GM12878 (cell line): Measurements from ENCODE around the gene NOL3. TPM values are rescaled to one million over a fixed set of nuclear protein-coding genes. Genes with fewer than 3 reads are reported as not detected.

Experiments
- ATAC-seq: fragments of 200-7000 bp; cut with Tn5 transposase; 3 replicates; pipeline ENCODE4 v1.9.1; 2020; ENCODE audit warnings: mild to moderate bottlenecking, moderate library complexity
- BruUV-seq: library from RNA; stranded (reverse); fragments of 400-500 nt; replicated peaks from 2 replicates; lab custom pipeline; 2021; lab: Mats Ljungman, UMichigan
- CTCF ChIA-PET: fragments of 300-600 bp; sonication (Branson Sonifier 250); formaldehyde crosslinking; extraction: SDS; loops from one replicate; lab custom pipeline; 2021; ENCODE audit warnings: inconsistent platforms; lab: Yijun Ruan, JAX
- POLR2A ChIA-PET: fragments of 350-600 bp; formaldehyde crosslinking; extraction: SDS; loops from one replicate; lab custom pipeline; 2021; ENCODE audit warnings: inconsistent platforms; lab: Charles Lee
- RAD21 ChIA-PET: fragments of 300-600 bp; sonication (Branson Sonifier 250); formaldehyde crosslinking; loops from one replicate; lab custom pipeline; 2023; ENCODE audit warnings: antibody characterized with exemption; ENCODE audit not compliant: unreplicated experiment; lab: Charles Lee
- SMC1A ChIA-PET: fragments of 300-600 bp; sonication (Branson Sonifier 250); formaldehyde crosslinking; loops from one replicate; lab custom pipeline; 2023; ENCODE audit not compliant: unreplicated experiment, uncharacterized antibody; lab: Charles Lee
- DNase-seq: peaks from one replicate; pipeline ENCODE4 v3.0.0-alpha.2; 2011; ENCODE audit warnings: low read depth, low spot score
- FAIRE-seq: peaks from 3 replicates; lab custom pipeline; 2011; peaks lifted over from hg19 to GRCh38; lab: Jason Lieb, UNC
- H2AFZ ChIP-seq: 2 replicates; pipeline ENCODE4 v1.6.0; 2011; ENCODE audit warnings: low read depth, low read length, control low read depth; ENCODE audit not compliant: control insufficient read depth
- H3K27ac ChIP-seq: 2 replicates; pipeline ENCODE4 v1.5.1; 2011; ENCODE audit warnings: control low read depth; ENCODE audit not compliant: control insufficient read depth, insufficient read depth
- H3K27me3 ChIP-seq, 2 experiments: replicated peaks in 1 of 2; 2 replicates each; pipeline versions ENCODE4 v1.6.0 to v1.6.1; 2011; ENCODE audit warnings: low read length in 1 of 2; ENCODE audit not compliant: control insufficient read depth in 2 of 2, insufficient read depth in 2 of 2
- H3K36me3 ChIP-seq, 2 experiments: 2 replicates each; pipeline ENCODE4 v1.5.1; 2011; ENCODE audit warnings: low read length in 1 of 2; ENCODE audit not compliant: control insufficient read depth in 2 of 2, insufficient read depth in 2 of 2
- H3K4me1 ChIP-seq: 2 replicates; pipeline ENCODE4 v1.6.1; 2011; ENCODE audit warnings: mild to moderate bottlenecking, low read length, moderate library complexity, mixed read lengths; ENCODE audit not compliant: control insufficient read depth, insufficient read depth
- H3K4me2 ChIP-seq: 2 replicates; pipeline ENCODE4 v1.6.0; 2011; ENCODE audit warnings: control low read depth; ENCODE audit not compliant: control insufficient read depth, insufficient read depth
- H3K4me3 ChIP-seq: fragments of 200-600 bp; sonication (generic); 2 replicates; pipeline ENCODE4 v1.5.1; 2016
- H3K79me2 ChIP-seq: 2 replicates; pipeline ENCODE4 v1.6.0; 2011; ENCODE audit warnings: low read length; ENCODE audit not compliant: control insufficient read depth, insufficient read depth
- H3K9ac ChIP-seq: 2 replicates; pipeline ENCODE4 v1.8.0; 2011; ENCODE audit warnings: low read length, control low read depth, mixed read lengths; ENCODE audit not compliant: control insufficient read depth, insufficient read depth
- H3K9me3 ChIP-seq: replicated peaks from 3 replicates; pipeline ENCODE4 v1.5.1; 2011; ENCODE audit warnings: mild to moderate bottlenecking, low read length; ENCODE audit not compliant: control insufficient read depth, insufficient read depth
- H4K20me1 ChIP-seq: 2 replicates; pipeline ENCODE4 v1.6.0; 2011; ENCODE audit not compliant: control insufficient read depth, insufficient read depth
- ATF2 ChIP-seq: IDR thresholded peaks from 2 replicates; pipeline ENCODE4 v1.6.1; 2012; ENCODE audit warnings: low read length, inconsistent platforms
- BACH1 ChIP-seq: fragments of 450-650 bp; IDR thresholded peaks from 2 replicates; pipeline ENCODE4 v1.6.1; 2017; ENCODE audit warnings: mild to moderate bottlenecking, borderline replicate concordance
- BCL11A ChIP-seq: IDR thresholded peaks from 2 replicates; pipeline ENCODE4 v1.6.1; 2011; ENCODE audit warnings: low read depth, low read length
- CTCF ChIP-seq, 3 experiments: IDR thresholded peaks in 2 of 3; conservative IDR thresholded peaks in 1 of 3; 2 replicates each; pipeline ENCODE4 v1.5.1; 2011; ENCODE audit warnings: low read depth in 3 of 3, low read length in 3 of 3, mild to moderate bottlenecking in 3 of 3, control low read depth in 2 of 3, moderate library complexity in 2 of 3, inconsistent platforms in 1 of 3, mixed read lengths in 1 of 3; ENCODE audit not compliant: control insufficient read depth in 2 of 3, insufficient read depth in 1 of 3; ENCODE audit errors: extremely low read depth in 1 of 3
- EP300 ChIP-seq, 2 experiments: fragments of 150-350 bp in 1 of 2; IDR thresholded peaks; 2 replicates each; pipeline ENCODE4 v1.6.1; 2011 to 2012; ENCODE audit warnings: low read depth in 2 of 2, low read length in 2 of 2, borderline replicate concordance in 1 of 2, improper control_type of control experiment in 1 of 2, inconsistent platforms in 1 of 2; ENCODE audit not compliant: control insufficient read depth in 1 of 2
- ESRRA ChIP-seq: IDR thresholded peaks from 2 replicates; pipeline ENCODE4 v1.6.1; 2012; ENCODE audit warnings: mild to moderate bottlenecking, low read length, improper control_type of control experiment
- HCFC1 ChIP-seq: fragments of 150-350 bp; IDR thresholded peaks from 2 replicates; pipeline ENCODE4 v1.6.1; 2014; ENCODE audit warnings: low read length
- HSF1 ChIP-seq: fragments of 150-350 bp; IDR thresholded peaks from 2 replicates; pipeline ENCODE4 v1.6.1; 2014; ENCODE audit warnings: mild to moderate bottlenecking, low read depth, low read length
- IRF3 ChIP-seq: fragments of 450-650 bp; IDR thresholded peaks from 2 replicates; pipeline ENCODE4 v1.6.1; 2014; ENCODE audit warnings: mild to moderate bottlenecking
- KDM1A ChIP-seq: fragments of 200-600 bp; sonication (generic); IDR thresholded peaks from 2 replicates; pipeline ENCODE4 v1.6.1; 2016; ENCODE audit warnings: borderline replicate concordance
- MEF2A ChIP-seq: IDR thresholded peaks from 2 replicates; pipeline ENCODE4 v1.6.1; 2011; ENCODE audit warnings: low read depth, mild to moderate bottlenecking, low read length, moderate library complexity; ENCODE audit not compliant: insufficient read depth
- SIN3A ChIP-seq: IDR thresholded peaks from 2 replicates; pipeline ENCODE4 v1.6.1; 2012; ENCODE audit warnings: low read depth, low read length, improper control_type of control experiment
- ZBTB33 ChIP-seq: fragments of 450-650 bp; IDR thresholded peaks from 2 replicates; pipeline ENCODE4 v1.6.1; 2017; ENCODE audit warnings: mild to moderate bottlenecking
- WGBS: methylation state at CpG from one replicate; pipeline ENCODE4 v1.1.6; 2016; ENCODE audit warnings: low lambda C conversion rate; ENCODE audit not compliant: insufficient replicate concordance, insufficient coverage; ENCODE audit errors: missing lambda C conversion rate; 5-methylcytosine and 5-hydroxymethylcytosine counted together
- in situ Hi-C: fragments of 300-500 bp; cut with MboI; formaldehyde crosslinking; loops from 9 replicates; pipeline ENCODE4 v1.14.3; 2018; ENCODE audit warnings: mixed read lengths
- intact Hi-C: fragments of 100-400 bp; cut with micrococcal nuclease; formaldehyde crosslinking; loops from one replicate; pipeline ENCODE4 v1.14.2; 2022; ENCODE audit not compliant: unreplicated experiment
- polyA plus RNA-seq, 11 experiments: library from polyadenylated mRNA; depleted of rRNA in 4 of 11; unstranded in 6 of 11; stranded (reverse) in 5 of 11; fragments of >200 nt; fragmentation: Nextera tagmentation in 4 of 11; fragmentation: Illumina TruSeq in 1 of 11; extraction: Ambion mirVana in 4 of 11; extraction: Trizol in 1 of 11; gene quantifications; 1 replicate in 1 of 11; 2 replicates in 10 of 11; pipeline versions ENCODE4 v1.2.1 to v1.2.3, GENCODE V29; 2011 to 2016; ENCODE audit warnings: inconsistent platforms in 2 of 11, missing spikeins in 2 of 11, low read depth in 1 of 11
- total RNA-seq, 4 experiments: library from RNA; depleted of rRNA in 3 of 4; stranded (reverse); fragments of >200 nt in 3 of 4; fragmentation: Illumina TruSeq in 1 of 4; extraction: Trizol in 1 of 4; gene quantifications; 2 replicates each; pipeline versions ENCODE4 v1.2.1 to v1.2.3, GENCODE V29; 2013 to 2021
- TF ChIP-seq, protein P1 (sequence below): fragments of 450-650 bp; IDR thresholded peaks from 2 replicates; pipeline ENCODE4 v1.6.1; 2017; ENCODE audit warnings: mild to moderate bottlenecking, low read depth, inconsistent platforms; ENCODE audit not compliant: poor library complexity, severe bottlenecking

The NOL3 gene
- total and polyA plus RNA-seq, 10 of the 15 experiments (the other 5 are each of a cell fraction or from before 2014, with no cell fraction given) = 0.31 to 18.4 (median 2.7) TPM

DNA sequence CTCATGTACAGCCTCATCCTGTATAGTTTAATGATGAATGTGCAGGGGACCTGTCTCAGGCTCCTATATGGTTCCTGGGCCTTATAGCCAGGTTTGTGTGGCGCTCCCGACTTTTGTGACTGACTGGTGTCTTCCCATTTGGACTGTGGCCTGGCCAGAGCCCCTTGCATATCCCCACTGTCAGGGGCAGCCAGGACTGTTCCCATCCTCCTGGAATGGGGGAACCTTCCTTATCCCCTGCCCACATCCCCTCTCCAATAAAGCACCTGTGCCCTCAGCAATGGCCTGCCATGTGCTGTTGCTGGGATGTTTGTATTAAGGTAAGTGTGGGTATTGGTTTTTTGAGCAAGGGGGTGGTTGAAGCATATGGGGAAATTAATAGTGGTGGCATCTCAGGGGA lies 22.1 kb upstream of the NOL3 start:
- BruUV-seq = no TSS peak
- DNase-seq = no peak
- no peak for FAIRE-seq
- peaks cover 19 to 23% of the 10 kb centered on the region in 2 experiments; a peak in 3 of 4 replicates for H3K36me3 ChIP-seq
- H3K9me3 ChIP-seq = no peaks in the 10 kb centered on the region
- ChIA-PET RAD21 (no interaction called here), SMC1A (no interaction called here), POLR2A (no interaction called here), CTCF (no interaction called here)
- H3K27me3 ChIP-seq = no peaks in the 10 kb centered on the region
- no peaks in the 10 kb centered on the region; the same call in 1 of the 2 replicates for H3K4me1 ChIP-seq
- no peak overlapping the region for H3K9ac ChIP-seq
- ATAC-seq = no peak
- intact Hi-C loops (no loop called here), in situ Hi-C loops (no loop called here)
- no peak overlapping the region for H3K4me3 ChIP-seq
- WGBS = 100% methylated on average over 2 of the region's 2 CpGs
- no peak overlapping the region for H3K27ac ChIP-seq
- no peaks in the 10 kb centered on the region for H4K20me1 ChIP-seq
- no peaks in the 10 kb centered on the region for H3K79me2 ChIP-seq
- no peak overlapping the region for H3K4me2 ChIP-seq
- H2AFZ ChIP-seq = no peak overlapping the region
- no peak for TF ChIP-seq BACH1
- no peak for TF ChIP-seq SIN3A
- no peak for TF ChIP-seq HCFC1
- TF ChIP-seq EP300 (IDR thresholded peaks at IDR 0.05; ENCODE audit: borderline replicate concordance in 1 of 2, control insufficient read depth in 1 of 2, low read depth in 2 of 2, low read length in 2 of 2) = no peak
- TF ChIP-seq, protein P1, sequence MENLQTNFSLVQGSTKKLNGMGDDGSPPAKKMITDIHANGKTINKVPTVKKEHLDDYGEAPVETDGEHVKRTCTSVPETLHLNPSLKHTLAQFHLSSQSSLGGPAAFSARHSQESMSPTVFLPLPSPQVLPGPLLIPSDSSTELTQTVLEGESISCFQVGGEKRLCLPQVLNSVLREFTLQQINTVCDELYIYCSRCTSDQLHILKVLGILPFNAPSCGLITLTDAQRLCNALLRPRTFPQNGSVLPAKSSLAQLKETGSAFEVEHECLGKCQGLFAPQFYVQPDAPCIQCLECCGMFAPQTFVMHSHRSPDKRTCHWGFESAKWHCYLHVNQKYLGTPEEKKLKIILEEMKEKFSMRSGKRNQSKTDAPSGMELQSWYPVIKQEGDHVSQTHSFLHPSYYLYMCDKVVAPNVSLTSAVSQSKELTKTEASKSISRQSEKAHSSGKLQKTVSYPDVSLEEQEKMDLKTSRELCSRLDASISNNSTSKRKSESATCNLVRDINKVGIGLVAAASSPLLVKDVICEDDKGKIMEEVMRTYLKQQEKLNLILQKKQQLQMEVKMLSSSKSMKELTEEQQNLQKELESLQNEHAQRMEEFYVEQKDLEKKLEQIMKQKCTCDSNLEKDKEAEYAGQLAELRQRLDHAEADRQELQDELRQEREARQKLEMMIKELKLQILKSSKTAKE = no peak
- no peak for TF ChIP-seq BCL11A
- TF ChIP-seq KDM1A = no peak
- no peak for TF ChIP-seq MEF2A
- no peak for TF ChIP-seq IRF3
- TF ChIP-seq ATF2 = no peak
- TF ChIP-seq ESRRA = no peak
- TF ChIP-seq ZBTB33 = no peak
- no peak for TF ChIP-seq HSF1
- no peak for TF ChIP-seq CTCF (IDR thresholded peaks at IDR 0.05 in 2 of 3, conservative IDR thresholded peaks at IDR 0.05 in 1 of 3; ENCODE audit: control insufficient read depth in 2 of 3, extremely low read depth in 1 of 3, insufficient read depth in 1 of 3, low read depth in 3 of 3, low read length in 3 of 3)
